Loucy (cell line): ENCODE results near the gene CR1.
"Not testable (repeated sequence)": the region's sequence is repeated elsewhere in the genome, so short reads cannot be mapped to it uniquely, and the experiment has no call there.

Experiments
- H2AFZ ChIP-seq: fragments of 200-600 bp; sonication (generic); 2 replicates; pipeline ENCODE4 v1.6.0; 2016; ENCODE audit warnings: antibody characterized with exemption, mild to moderate bottlenecking, low read length, moderate library complexity
- H3F3A ChIP-seq: fragments of 200-600 bp; 2 replicates; pipeline ENCODE4 v1.6.0; 2016; ENCODE audit warnings: antibody characterized with exemption, low read depth, mild to moderate bottlenecking
- H3K27me3 ChIP-seq: fragments of 200-600 bp; sonication (generic); 2 replicates; pipeline ENCODE4 v1.6.1; 2014; ENCODE audit warnings: low read length, mild to moderate bottlenecking; ENCODE audit not compliant: insufficient read depth, poor library complexity, severe bottlenecking
- H3K36me3 ChIP-seq: fragments of 200-600 bp; sonication (generic); 2 replicates; pipeline ENCODE4 v1.6.1; 2016; ENCODE audit warnings: low read length; ENCODE audit not compliant: insufficient read depth
- H3K4me1 ChIP-seq: fragments of 200-600 bp; sonication (generic); 2 replicates; pipeline ENCODE4 v1.5.1; 2014; ENCODE audit warnings: low read length, mild to moderate bottlenecking; ENCODE audit not compliant: insufficient read depth, poor library complexity, severe bottlenecking
- H3K4me2 ChIP-seq: fragments of 200-600 bp; sonication (generic); 2 replicates; pipeline ENCODE4 v1.6.0; 2014; ENCODE audit warnings: antibody characterized with exemption, low read length, low read depth, mild to moderate bottlenecking; ENCODE audit not compliant: poor library complexity, severe bottlenecking
- H3K4me3 ChIP-seq: fragments of 200-600 bp; sonication (generic); 2 replicates; pipeline ENCODE4 v1.5.1; 2014; ENCODE audit warnings: low read length, mild to moderate bottlenecking, mixed read lengths; ENCODE audit not compliant: poor library complexity, severe bottlenecking
- H3K79me2 ChIP-seq: fragments of 200-600 bp; sonication (generic); 2 replicates; pipeline ENCODE4 v1.6.1; 2014; ENCODE audit warnings: low read length; ENCODE audit not compliant: insufficient read depth
- H3K9ac ChIP-seq: fragments of 200-600 bp; sonication (generic); 2 replicates; pipeline ENCODE4 v1.6.0; 2014; ENCODE audit warnings: mild to moderate bottlenecking, low read depth, low read length, moderate library complexity; ENCODE audit not compliant: poor library complexity, severe bottlenecking
- H3K9me2 ChIP-seq: fragments of 200-600 bp; sonication (generic); replicated peaks from 2 replicates; pipeline ENCODE4 v1.6.1; 2016; ENCODE audit warnings: low read depth, low read length, mixed read lengths
- H3K9me3 ChIP-seq: fragments of 200-600 bp; sonication (generic); 2 replicates; pipeline ENCODE4 v1.6.1; 2014; ENCODE audit warnings: mild to moderate bottlenecking, antibody characterized with exemption, low read length, low read depth; ENCODE audit not compliant: insufficient read depth
- H4K20me1 ChIP-seq: fragments of 200-600 bp; sonication (generic); 2 replicates; pipeline ENCODE4 v1.6.0; 2014; ENCODE audit warnings: antibody characterized with exemption, low read length, mild to moderate bottlenecking; ENCODE audit not compliant: insufficient read depth, poor library complexity, severe bottlenecking
- EZH2phosphoT487 ChIP-seq: fragments of 200-600 bp; IDR thresholded peaks from 2 replicates; pipeline ENCODE4 v1.6.1; 2018; ENCODE audit warnings: antibody characterized with exemption, mild to moderate bottlenecking, moderate library complexity, borderline replicate concordance
- TF ChIP-seq, protein P1 (sequence below): fragments of 200-600 bp; sonication (generic); conservative IDR thresholded peaks from 2 replicates; pipeline ENCODE4 v1.5.1; 2014; ENCODE audit warnings: mild to moderate bottlenecking, antibody characterized with exemption, low read length

Gene CR1

DNA sequence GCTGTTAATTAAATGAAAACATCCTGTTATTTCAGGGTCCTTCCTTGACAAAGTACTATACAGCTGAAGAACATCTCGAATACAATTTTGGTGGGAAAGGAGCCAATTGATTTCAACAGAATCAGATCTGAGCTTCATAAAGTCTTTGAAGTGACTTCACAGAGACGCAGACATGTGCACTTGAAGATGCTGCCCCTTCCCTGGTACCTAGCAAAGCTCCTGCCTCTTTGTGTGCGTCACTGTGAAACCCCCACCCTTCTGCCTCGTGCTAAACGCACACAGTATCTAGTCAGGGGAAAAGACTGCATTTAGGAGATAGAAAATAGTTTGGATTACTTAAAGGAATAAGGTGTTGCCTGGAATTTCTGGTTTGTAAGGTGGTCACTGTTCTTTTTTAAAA, 143.4 kb downstream of the CR1 start:
- not testable (repeated sequence) for H3K27me3 ChIP-seq, H3K4me3 ChIP-seq, H3K9ac ChIP-seq, H4K20me1 ChIP-seq, H3K36me3 ChIP-seq, H3K4me1 ChIP-seq, H2AFZ ChIP-seq, H3K9me3 ChIP-seq, H3K4me2 ChIP-seq, H3K9me2 ChIP-seq, H3F3A ChIP-seq, H3K79me2 ChIP-seq

DNA sequence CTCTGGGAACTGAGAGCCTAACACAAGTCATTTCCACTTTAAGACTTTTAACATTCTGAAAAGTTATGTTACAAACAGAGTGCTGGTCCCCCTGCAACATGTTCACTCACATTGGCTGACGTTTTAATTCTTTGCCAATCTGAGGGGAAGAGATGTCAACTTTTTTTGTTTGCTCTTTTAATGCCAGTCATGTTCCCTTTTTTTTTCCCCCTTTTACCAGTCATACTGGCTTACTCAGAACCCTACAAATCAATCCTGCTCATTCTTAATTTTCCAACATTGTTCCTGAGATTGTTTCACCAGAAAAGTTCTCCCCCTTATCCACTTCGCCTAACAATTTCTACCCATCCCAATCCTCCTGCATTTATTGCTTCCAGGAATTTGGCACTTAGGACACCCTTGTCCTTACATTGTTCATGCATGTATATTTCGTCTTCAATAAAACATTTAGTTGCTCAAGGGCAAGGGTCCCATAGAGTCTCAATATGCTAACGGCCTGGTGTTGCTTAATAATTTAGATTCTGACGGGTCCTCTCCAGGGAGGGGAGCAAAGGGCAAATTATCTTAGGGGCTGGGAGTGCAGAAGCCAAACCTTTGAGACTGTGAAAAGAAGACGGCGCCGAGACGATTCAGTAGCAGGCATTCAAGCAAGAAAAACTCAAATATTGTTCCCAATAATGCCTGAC, 148.4 kb downstream of the CR1 start:
- Histone ChIP-seq H3K4me1 (no peaks in the 10 kb centered on the region), H3K4me3 (no peak overlapping the region), H3K27me3 (no peaks in the 10 kb centered on the region), H3K9me2 (no peaks in the 10 kb centered on the region), H3K9ac (no peak overlapping the region), H3F3A (no peaks in the 10 kb centered on the region), H2AFZ (no peak overlapping the region), H4K20me1 (no peaks in the 10 kb centered on the region), H3K9me3 (no peaks in the 10 kb centered on the region), H3K36me3 (no peaks in the 10 kb centered on the region), H3K4me2 (no peak overlapping the region), H3K79me2 (no peaks in the 10 kb centered on the region)
- TF ChIP-seq, protein P1, sequence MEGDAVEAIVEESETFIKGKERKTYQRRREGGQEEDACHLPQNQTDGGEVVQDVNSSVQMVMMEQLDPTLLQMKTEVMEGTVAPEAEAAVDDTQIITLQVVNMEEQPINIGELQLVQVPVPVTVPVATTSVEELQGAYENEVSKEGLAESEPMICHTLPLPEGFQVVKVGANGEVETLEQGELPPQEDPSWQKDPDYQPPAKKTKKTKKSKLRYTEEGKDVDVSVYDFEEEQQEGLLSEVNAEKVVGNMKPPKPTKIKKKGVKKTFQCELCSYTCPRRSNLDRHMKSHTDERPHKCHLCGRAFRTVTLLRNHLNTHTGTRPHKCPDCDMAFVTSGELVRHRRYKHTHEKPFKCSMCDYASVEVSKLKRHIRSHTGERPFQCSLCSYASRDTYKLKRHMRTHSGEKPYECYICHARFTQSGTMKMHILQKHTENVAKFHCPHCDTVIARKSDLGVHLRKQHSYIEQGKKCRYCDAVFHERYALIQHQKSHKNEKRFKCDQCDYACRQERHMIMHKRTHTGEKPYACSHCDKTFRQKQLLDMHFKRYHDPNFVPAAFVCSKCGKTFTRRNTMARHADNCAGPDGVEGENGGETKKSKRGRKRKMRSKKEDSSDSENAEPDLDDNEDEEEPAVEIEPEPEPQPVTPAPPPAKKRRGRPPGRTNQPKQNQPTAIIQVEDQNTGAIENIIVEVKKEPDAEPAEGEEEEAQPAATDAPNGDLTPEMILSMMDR = no peak
- no peak for TF ChIP-seq EZH2phosphoT487

DNA sequence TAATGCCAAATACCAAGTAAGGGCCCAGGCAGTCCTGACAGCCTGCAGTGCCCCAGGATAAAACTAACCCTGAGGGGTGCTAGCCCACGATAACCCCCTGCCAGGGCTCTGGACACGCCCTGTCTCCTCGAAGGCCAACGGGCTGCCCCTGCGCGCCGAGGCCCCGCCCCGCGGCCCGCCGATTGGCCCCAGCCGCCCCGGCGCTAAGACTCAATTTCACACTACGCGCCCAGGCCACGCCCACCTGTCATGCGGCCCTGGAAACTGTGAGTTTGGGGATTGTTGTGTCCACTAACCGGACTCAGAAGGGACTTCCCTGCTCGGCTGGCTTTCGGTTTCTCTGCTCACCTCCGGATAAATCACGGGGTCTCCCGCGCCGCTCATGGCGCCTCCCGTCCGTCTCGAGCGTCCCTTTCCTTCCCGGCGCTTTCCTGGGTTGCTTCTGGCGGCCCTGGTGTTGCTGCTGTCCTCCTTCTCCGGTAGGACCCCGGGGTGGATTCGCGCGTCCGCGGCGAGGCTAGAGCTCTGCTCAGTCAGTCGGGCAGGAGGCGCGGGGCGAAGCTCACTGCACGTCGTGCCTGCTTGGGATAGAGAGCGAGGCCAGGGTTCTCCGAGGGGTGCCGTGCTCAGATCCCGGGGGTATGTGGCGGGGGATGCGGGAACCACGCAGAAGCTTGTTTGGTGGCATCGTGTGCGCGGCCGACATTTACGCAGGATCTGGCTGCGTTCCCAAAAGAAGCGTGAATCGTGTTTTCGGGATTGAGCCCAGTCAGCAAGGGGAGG, 149.1 kb downstream of the CR1 start, which contains the start of gene CR1L:
Gene CR1L, plus strand, starts transcription at position 282 of the 783 bp plus-strand sequence. Its CDS starts 101 bp downstream, at position 383.
- Histone ChIP-seq H3K79me2 (no peaks in the 10 kb centered on the region), H3K4me3 (no peak within 1 kb of the TSS), H4K20me1 (no peaks in the 10 kb centered on the region), H3K9ac (no peak within 1 kb of the TSS), H3F3A (no peaks in the 10 kb centered on the region), H3K9me2 (no peaks in the 10 kb centered on the region), H3K36me3 (no peaks in the 10 kb centered on the region), H3K4me2 (no peak within 1 kb of the TSS), H3K27me3 (no peaks in the 10 kb centered on the region), H2AFZ (no peak within 1 kb of the TSS), H3K4me1 (no peaks in the 10 kb centered on the region), H3K9me3 (no peaks in the 10 kb centered on the region)
- no peak for TF ChIP-seq EZH2phosphoT487
- TF ChIP-seq, protein P1 = no peak
